Mesendoderm (in vitro differentiated cells): ENCODE results near the gene RAB30.

Source experiments
- DNase-seq: peaks from one replicate; pipeline ENCODE4 v3.0.0; 2013
- H2AK5ac ChIP-seq: 2 replicates; pipeline ENCODE4 v1.6.1; 2013; ENCODE audit warnings: low read length, inconsistent platforms
- H2BK120ac ChIP-seq: 2 replicates; pipeline ENCODE4 v1.6.1; 2013; ENCODE audit warnings: low read depth, mild to moderate bottlenecking, low read length, moderate library complexity, mixed read lengths
- H2BK15ac ChIP-seq: replicated peaks from 2 replicates; pipeline ENCODE4 v1.6.1; 2013; ENCODE audit warnings: low read depth, mild to moderate bottlenecking, moderate library complexity
- H2BK5ac ChIP-seq: 2 replicates; pipeline ENCODE4 v1.6.1; 2013; ENCODE audit warnings: low read length, inconsistent platforms
- H3K18ac ChIP-seq: 2 replicates; pipeline ENCODE4 v1.6.1; 2013; ENCODE audit warnings: mild to moderate bottlenecking, low read length, mixed read lengths
- H3K23ac ChIP-seq: one replicate; pipeline ENCODE4 v1.6.1; 2013; ENCODE audit warnings: low read length
- H3K27ac ChIP-seq: 2 replicates; pipeline ENCODE4 v1.5.1; 2013; ENCODE audit warnings: low read depth, mild to moderate bottlenecking, inconsistent platforms, low read length, moderate library complexity
- H3K27me3 ChIP-seq: 2 replicates; pipeline ENCODE4 v1.6.1; 2013; ENCODE audit warnings: low read length, control low read depth, mild to moderate bottlenecking, inconsistent platforms; ENCODE audit not compliant: insufficient read depth, poor library complexity
- H3K36me3 ChIP-seq: 2 replicates; pipeline ENCODE4 v1.6.1; 2013; ENCODE audit warnings: low read length, inconsistent platforms; ENCODE audit not compliant: control insufficient read depth, insufficient read depth
- H3K4ac ChIP-seq: one replicate; pipeline ENCODE4 v1.6.1; 2013; ENCODE audit warnings: low read depth, mild to moderate bottlenecking, low read length, moderate library complexity
- H3K4me1 ChIP-seq: 2 replicates; pipeline ENCODE4 v1.6.1; 2013; ENCODE audit warnings: low read depth, low read length, inconsistent platforms; ENCODE audit not compliant: control insufficient read depth
- H3K4me2 ChIP-seq: 2 replicates; pipeline ENCODE4 v1.6.1; 2013; ENCODE audit warnings: low read length
- H3K4me3 ChIP-seq: 2 replicates; pipeline ENCODE4 v1.5.1; 2013; ENCODE audit warnings: mild to moderate bottlenecking, low read length
- H3K56ac ChIP-seq: one replicate; pipeline ENCODE4 v1.6.1; 2013; ENCODE audit warnings: low read length
- H3K79me1 ChIP-seq: 2 replicates; pipeline ENCODE4 v1.6.1; 2013; ENCODE audit warnings: low read length, inconsistent platforms
- H3K79me2 ChIP-seq: 2 replicates; pipeline ENCODE4 v1.6.1; 2013; ENCODE audit warnings: mild to moderate bottlenecking, low read length; ENCODE audit not compliant: control insufficient read depth, insufficient read depth
- H3K9ac ChIP-seq: 2 replicates; pipeline ENCODE4 v1.6.1; 2013; ENCODE audit warnings: low read length, inconsistent platforms
- H4K5ac ChIP-seq: one replicate; pipeline ENCODE4 v1.6.1; 2013; ENCODE audit warnings: low read length
- H4K8ac ChIP-seq: one replicate; pipeline ENCODE4 v1.6.1; 2013; ENCODE audit warnings: low read depth, mild to moderate bottlenecking, control low read depth, low read length, moderate library complexity
- WGBS: extraction: QIAGEN DNeasy Blood & Tissue Kit; methylation state at CpG from one replicate; pipeline ENCODE4 v1.1.7; 2013; ENCODE audit warnings: low lambda C conversion rate, missing lambda C conversion rate; ENCODE audit not compliant: insufficient coverage; ENCODE audit errors: extremely low coverage; 5-methylcytosine and 5-hydroxymethylcytosine counted together

The RAB30 gene

DNA sequence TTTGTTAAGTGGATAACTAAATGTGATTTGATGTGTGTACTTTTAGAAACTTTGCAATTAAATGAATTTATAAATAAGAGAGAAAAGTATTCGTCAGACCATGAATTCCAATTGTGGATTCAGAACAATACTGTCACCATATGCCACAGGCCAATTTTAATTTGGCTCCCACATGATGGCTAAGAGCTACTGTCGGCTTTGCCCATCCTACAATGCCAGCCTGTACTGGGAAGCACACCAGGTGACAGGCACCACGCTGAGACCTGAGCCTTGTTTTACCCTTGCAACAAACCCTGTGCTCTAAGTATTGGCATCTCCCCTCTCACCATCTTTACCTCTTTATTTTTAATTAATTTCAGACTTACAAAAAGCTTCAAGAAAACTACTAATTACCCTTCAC is 14.0 kb downstream of the RAB30 start:
- H3K4me1 ChIP-seq = no peaks in the 10 kb centered on the region
- H3K4ac ChIP-seq = no peak overlapping the region
- H3K56ac ChIP-seq = no peak overlapping the region
- no peak overlapping the region for H3K4me2 ChIP-seq
- H3K79me1 ChIP-seq = peaks cover 2% of the 10 kb centered on the region
- no peak overlapping the region for H3K23ac ChIP-seq
- H2BK120ac ChIP-seq = no peak overlapping the region
- no peak overlapping the region for H2AK5ac ChIP-seq
- H3K27ac ChIP-seq = no peak overlapping the region
- no peak overlapping the region for H4K5ac ChIP-seq
- H2BK5ac ChIP-seq = no peak overlapping the region
- H3K18ac ChIP-seq = no peak overlapping the region
- no peak overlapping the region for H4K8ac ChIP-seq
- no peak overlapping the region for H3K9ac ChIP-seq
- no peak overlapping the region for H3K4me3 ChIP-seq
- no peaks in the 10 kb centered on the region for H3K27me3 ChIP-seq
- no CpG with 5 or more reads among the region's 3 CpGs for WGBS
- DNase-seq = no peak
- H3K79me2 ChIP-seq = peaks cover 4% of the 10 kb centered on the region
- H2BK15ac ChIP-seq = no peak overlapping the region
- H3K36me3 ChIP-seq = no peaks in the 10 kb centered on the region

DNA sequence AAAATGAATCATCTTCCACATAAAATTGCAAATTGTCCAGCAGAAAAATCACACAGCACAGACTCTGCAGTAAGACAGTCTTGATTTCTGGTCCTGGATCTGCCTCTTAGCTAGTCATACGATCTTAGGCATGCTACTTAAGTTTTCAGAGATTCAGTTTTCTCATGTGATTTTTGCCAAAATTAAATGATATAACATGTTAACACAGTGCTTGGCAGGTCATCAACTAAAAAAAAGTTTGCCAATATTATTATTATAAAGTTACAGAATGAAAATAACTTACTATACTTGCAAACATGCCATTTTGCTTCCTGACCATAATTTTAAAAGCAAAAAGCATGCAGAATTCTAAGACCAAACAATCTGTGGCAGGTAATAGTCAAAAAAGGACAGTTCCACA is 15.1 kb downstream of the RAB30 start:
- Histone ChIP-seq H3K4ac (no peak overlapping the region), H3K18ac (no peak overlapping the region), H2BK15ac (no peak overlapping the region)

DNA sequence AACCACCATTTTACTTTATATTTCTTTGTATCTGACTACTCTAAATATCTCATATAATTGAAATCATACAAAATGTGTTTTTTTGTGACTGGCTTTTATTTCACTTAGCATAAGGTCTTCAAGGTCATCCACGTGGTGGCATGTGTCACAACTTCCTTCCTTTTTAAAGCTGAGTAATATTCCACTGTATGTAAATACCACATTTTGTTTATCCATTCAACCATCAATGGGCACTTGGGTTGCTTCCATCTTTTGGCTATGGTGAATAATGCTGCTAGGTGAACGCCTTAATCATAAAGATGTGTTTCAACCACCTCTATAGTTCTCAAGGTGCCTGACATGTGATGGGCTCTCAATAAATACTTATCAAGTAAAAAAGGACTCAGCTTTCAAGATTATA is 15.5 kb downstream of the RAB30 start:
- Histone ChIP-seq H3K23ac (no peak overlapping the region), H2AK5ac (no peak overlapping the region), H3K79me1 (peaks cover 1% of the 10 kb centered on the region), H3K4me3 (no peak overlapping the region), H3K36me3 (no peaks in the 10 kb centered on the region), H3K4me1 (no peaks in the 10 kb centered on the region), H2BK5ac (no peak overlapping the region), H2BK120ac (no peak overlapping the region), H3K9ac (no peak overlapping the region), H3K18ac (no peak overlapping the region), H3K4ac (no peak overlapping the region), H3K56ac (no peak overlapping the region), H4K8ac (no peak overlapping the region), H3K27ac (no peak overlapping the region), H4K5ac (no peak overlapping the region), H3K4me2 (no peak overlapping the region), H3K27me3 (no peaks in the 10 kb centered on the region), H2BK15ac (no peak overlapping the region), H3K79me2 (peaks cover 2% of the 10 kb centered on the region)
- no CpG with 5 or more reads among the region's 2 CpGs for WGBS
- DNase-seq = no peak

More for the DNA sequence above, 15.1 kb downstream of the RAB30 start:
- Histone ChIP-seq H3K4me3 (no peak overlapping the region), H2AK5ac (no peak overlapping the region), H3K27me3 (no peaks in the 10 kb centered on the region), H3K4me1 (no peaks in the 10 kb centered on the region), H3K9ac (no peak overlapping the region), H3K36me3 (no peaks in the 10 kb centered on the region), H2BK120ac (no peak overlapping the region), H4K8ac (no peak overlapping the region), H3K79me2 (peaks cover 2% of the 10 kb centered on the region), H3K23ac (no peak overlapping the region), H3K27ac (no peak overlapping the region), H4K5ac (no peak overlapping the region), H3K56ac (no peak overlapping the region), H3K4me2 (no peak overlapping the region), H2BK5ac (no peak overlapping the region), H3K79me1 (peaks cover 1% of the 10 kb centered on the region)
- WGBS = no CpG with 5 or more reads among the region's 1 CpG
- DNase-seq = no peak

DNA sequence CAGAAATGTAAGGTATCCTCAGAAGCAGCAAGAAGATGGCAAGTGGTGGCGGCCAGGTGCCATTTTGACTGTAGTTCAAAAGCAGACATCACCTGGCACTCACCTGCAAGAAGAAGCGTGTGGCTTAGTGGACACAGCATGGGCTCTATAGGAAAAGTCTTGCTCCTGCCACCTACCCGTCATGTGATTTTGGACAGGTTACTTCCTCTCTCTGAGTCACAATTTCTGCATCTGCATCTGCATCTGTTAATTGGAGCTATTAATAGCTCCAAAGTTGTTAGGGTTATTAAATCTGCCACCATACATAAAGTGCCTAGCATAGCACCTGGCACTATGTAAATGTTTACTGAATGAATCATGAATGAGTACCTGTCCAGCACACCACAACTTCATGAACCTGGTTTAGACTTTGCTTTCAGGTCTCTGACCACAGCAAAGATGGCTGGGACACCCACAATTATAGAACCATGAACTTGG is 16.8 kb downstream of the RAB30 start:
- no peak overlapping the region for H4K8ac ChIP-seq
- DNase-seq = no peak
- no peaks in the 10 kb centered on the region for H3K79me2 ChIP-seq

DNA sequence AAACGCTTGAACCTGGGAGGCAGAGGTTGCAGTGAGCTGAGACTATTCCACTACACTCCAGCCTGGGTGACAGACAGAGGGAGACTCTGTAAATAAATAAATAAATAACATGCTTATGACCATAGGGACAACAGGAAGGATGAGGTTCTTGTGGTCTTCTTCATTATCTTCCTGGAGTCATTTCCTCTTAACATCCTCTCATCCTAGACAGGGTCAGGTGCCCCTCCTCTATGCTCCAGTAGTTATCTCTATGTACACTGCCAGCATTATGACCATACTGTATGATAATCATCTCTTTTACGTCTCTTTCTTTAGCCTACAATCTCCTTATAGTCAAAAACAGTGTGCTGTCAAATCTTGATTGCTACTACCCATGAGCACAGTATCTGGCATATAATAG is 17.7 kb downstream of the RAB30 start:
- Histone ChIP-seq H4K5ac (no peak overlapping the region), H3K4me1 (no peaks in the 10 kb centered on the region), H3K18ac (no peak overlapping the region), H3K4me2 (no peak overlapping the region), H2BK15ac (no peak overlapping the region), H3K56ac (no peak overlapping the region), H3K23ac (no peak overlapping the region), H2BK5ac (no peak overlapping the region), H3K79me1 (peaks cover 1% of the 10 kb centered on the region), H2AK5ac (no peak overlapping the region), H3K27me3 (no peaks in the 10 kb centered on the region), H3K4me3 (no peak overlapping the region), H2BK120ac (no peak overlapping the region), H4K8ac (no peak overlapping the region), H3K4ac (no peak overlapping the region), H3K36me3 (no peaks in the 10 kb centered on the region), H3K79me2 (no peaks in the 10 kb centered on the region), H3K27ac (no peak overlapping the region), H3K9ac (no peak overlapping the region)
- no peak for DNase-seq
- no CpG with 5 or more reads among the region's 2 CpGs for WGBS

More for the DNA sequence above, 16.8 kb downstream of the RAB30 start:
- no peaks in the 10 kb centered on the region for H3K36me3 ChIP-seq
- H3K18ac ChIP-seq = no peak overlapping the region
- H3K27ac ChIP-seq = no peak overlapping the region
- H4K5ac ChIP-seq = no peak overlapping the region
- H3K9ac ChIP-seq = no peak overlapping the region
- WGBS = no CpG with 5 or more reads among the region's 3 CpGs
- no peak overlapping the region for H3K23ac ChIP-seq
- H3K4ac ChIP-seq = no peak overlapping the region
- no peaks in the 10 kb centered on the region for H3K27me3 ChIP-seq
- H2AK5ac ChIP-seq = no peak overlapping the region
- no peak overlapping the region for H2BK15ac ChIP-seq
- no peak overlapping the region for H3K4me2 ChIP-seq
- H3K56ac ChIP-seq = no peak overlapping the region
- no peak overlapping the region for H2BK120ac ChIP-seq
- H3K79me1 ChIP-seq = peaks cover 1% of the 10 kb centered on the region
- no peak overlapping the region for H3K4me3 ChIP-seq
- no peak overlapping the region for H2BK5ac ChIP-seq
- no peaks in the 10 kb centered on the region for H3K4me1 ChIP-seq
